B cell (primary cell): Measurements from ENCODE around the gene PMP22. TPM values are rescaled to one million over a fixed set of nuclear protein-coding genes. Genes with fewer than 3 reads are reported as not detected.

Experiments
- ATAC-seq: fragments of 200-7000 bp; cut with Tn5 transposase; one replicate; pipeline ENCODE4 v1.10.0; 2021; ENCODE audit warnings: low read depth, mild to moderate bottlenecking, moderate number of reproducible peaks, moderate library complexity
- CTCF ChIA-PET: fragments of 350-600 bp; sonication (Branson Sonifier 250); formaldehyde crosslinking; loops from one replicate; lab custom pipeline; 2021; ENCODE audit warnings: antibody characterized with exemption, inconsistent platforms; lab: Charles Lee
- POLR2A ChIA-PET: fragments of 350-600 bp; sonication (Branson Sonifier 250); formaldehyde crosslinking; loops from one replicate; lab custom pipeline; 2021; ENCODE audit warnings: antibody characterized with exemption; lab: Charles Lee
- DNase-seq: peaks from one replicate; pipeline ENCODE4 v3.0.0; 2013
- H2AFZ ChIP-seq: 2 replicates; pipeline ENCODE4 v1.6.1; 2012; ENCODE audit warnings: mild to moderate bottlenecking, low read depth, low read length; ENCODE audit not compliant: insufficient read depth, poor library complexity, severe bottlenecking
- H3K27ac ChIP-seq, 2 donors: 1 replicate in 1 of 2; 2 replicates in 1 of 2; pipeline ENCODE4 v1.5.1; 2012 to 2013; ENCODE audit warnings: low read length in 2 of 2, mild to moderate bottlenecking in 2 of 2, moderate library complexity in 1 of 2
- H3K27me3 ChIP-seq, 4 experiments: fragments of 200-600 bp in 1 of 4; sonication (generic) in 1 of 4; replicated peaks in 1 of 4; 1 replicate in 2 of 4; 2 replicates in 2 of 4; pipeline versions ENCODE4 v1.6.1 to v1.7.0; 2013 to 2016; ENCODE audit warnings: low read length in 3 of 4, mild to moderate bottlenecking in 2 of 4, mixed read lengths in 1 of 4, moderate library complexity in 1 of 4; ENCODE audit not compliant: insufficient read depth in 4 of 4, control insufficient read depth in 3 of 4; ENCODE audit errors: control extremely low read depth in 1 of 4
- H3K36me3 ChIP-seq, 2 experiments: replicated peaks in 1 of 2; 1 replicate in 1 of 2; 2 replicates in 1 of 2; pipeline versions ENCODE4 v1.6.1 to v1.7.1; 2013; ENCODE audit warnings: low read length in 1 of 2; ENCODE audit not compliant: insufficient read depth in 2 of 2, control insufficient read depth in 1 of 2; ENCODE audit errors: control extremely low read depth in 1 of 2, extremely low read depth in 1 of 2
- H3K4me1 ChIP-seq, 2 donors: fragments of 200-600 bp in 1 of 2; sonication (generic) in 1 of 2; 1 replicate in 1 of 2; 2 replicates in 1 of 2; pipeline versions ENCODE4 v1.5.1 to v1.6.1; 2013 to 2017; ENCODE audit warnings: low read length in 2 of 2; ENCODE audit not compliant: control insufficient read depth in 2 of 2, insufficient read depth in 2 of 2
- H3K4me2 ChIP-seq: replicated peaks from 2 replicates; pipeline ENCODE3; 2012; ENCODE audit warnings: mild to moderate bottlenecking, low read depth, low read length; ENCODE audit not compliant: poor library complexity, severe bottlenecking
- H3K4me3 ChIP-seq, 5 experiments: fragments of 200-600 bp in 1 of 5; sonication (generic) in 1 of 5; 1 replicate in 3 of 5; 2 replicates in 2 of 5; pipeline versions ENCODE4 v1.5.1 to v1.7.0; 2011 to 2016; ENCODE audit warnings: low read length in 4 of 5, mild to moderate bottlenecking in 4 of 5, low read depth in 2 of 5, control low read depth in 1 of 5, moderate library complexity in 1 of 5; ENCODE audit not compliant: insufficient read depth in 1 of 5; ENCODE audit errors: control extremely low read depth in 1 of 5, extremely low read depth in 1 of 5
- H3K79me2 ChIP-seq: fragments of 200-600 bp; sonication (generic); one replicate; pipeline ENCODE4 v1.6.0; 2016; ENCODE audit warnings: low read length; ENCODE audit not compliant: control insufficient read depth, insufficient read depth
- H3K9ac ChIP-seq: fragments of 200-600 bp; sonication (generic); 2 replicates; pipeline ENCODE4 v1.6.1; 2017; ENCODE audit warnings: mild to moderate bottlenecking, low read length, moderate library complexity
- H3K9me3 ChIP-seq, 3 donors: one replicate each; pipeline versions ENCODE4 v1.6.1 to v1.7.1; 2013; ENCODE audit warnings: low read length in 2 of 3; ENCODE audit not compliant: control insufficient read depth in 2 of 3, insufficient read depth in 1 of 3; ENCODE audit errors: control extremely low read depth in 1 of 3
- H4K20me1 ChIP-seq: 2 replicates; pipeline ENCODE4 v1.6.0; 2012; ENCODE audit warnings: mild to moderate bottlenecking, low read length; ENCODE audit not compliant: insufficient read depth, control insufficient read depth, poor library complexity, severe bottlenecking
- H3K27ac Mint-ChIP-seq: one replicate; pipeline ENCODE4 v1.8.0; 2021; ENCODE audit warnings: mixed read lengths
- H3K27me3 Mint-ChIP-seq: one replicate; pipeline ENCODE4 v1.8.0; 2021; ENCODE audit warnings: mixed read lengths
- H3K4me1 Mint-ChIP-seq: one replicate; pipeline ENCODE4 v1.8.0; 2021; ENCODE audit warnings: mixed read lengths
- H3K4me3 Mint-ChIP-seq: one replicate; pipeline ENCODE4 v1.8.0; 2021; ENCODE audit warnings: mixed read lengths
- H3K9me3 Mint-ChIP-seq: one replicate; pipeline ENCODE4 v1.8.0; 2022; ENCODE audit warnings: mixed read lengths; ENCODE audit not compliant: insufficient read depth
- CTCF ChIP-seq: fragments of 200-600 bp; IDR thresholded peaks from one replicate; pipeline ENCODE4 v1.8.0; 2022; ENCODE audit warnings: antibody characterized with exemption, mild to moderate bottlenecking
- WGBS: methylation state at CpG from one replicate; pipeline ENCODE4 v1.1.5; 2013; ENCODE audit warnings: missing lambda C conversion rate; ENCODE audit not compliant: insufficient coverage; 5-methylcytosine and 5-hydroxymethylcytosine counted together
- intact Hi-C: fragments of 100-400 bp; cut with micrococcal nuclease; formaldehyde crosslinking; loops from one replicate; pipeline ENCODE4 v1.10.0; 2022
- polyA plus RNA-seq: library from polyadenylated mRNA; depleted of rRNA; stranded (reverse); fragments of >200 nt; gene quantifications from 2 replicates; pipeline ENCODE4 v1.2.3, GENCODE V29; 2012
- small RNA-seq: library from RNA; depleted of rRNA; stranded (forward); fragments of <200 nt; gene quantifications from one replicate; pipeline ENCODE3, GENCODE V24; 2012; ENCODE audit warnings: low replicate concordance, low read depth; ENCODE audit not compliant: insufficient read length
- total RNA-seq, 2 donors: library from RNA; stranded (reverse); fragments of 120-200 nt in 1 of 2; gene quantifications; 1 replicate in 1 of 2; 2 replicates in 1 of 2; pipeline versions ENCODE4 v1.2.3 to v1.2.4, GENCODE V29; 2013 to 2022

PMP22 gene
- total and polyA plus RNA-seq, 2 donors (not counting 1 experiment from before 2014, with no cell fraction given), result 0.71 TPM; not detected in 1

GRCh38 chr17:15180121-15180561 lies 85.0 kb downstream of the PMP22 start:
- no peak overlapping the region for H3K4me3 ChIP-seq
- Mint-ChIP-seq H3K27ac (no peak overlapping the region), H3K9me3 (no peaks in the 10 kb centered on the region), H3K4me1 (no peaks in the 10 kb centered on the region), H3K27me3 (peaks cover 7% of the 10 kb centered on the region), H3K4me3 (no peak overlapping the region)
- CTCF ChIA-PET, result interaction anchor here (0.7 kb wide), 1 partner anchor 174 kb away, joined by 4 read pairs; no protein-coding TSS in a partner anchor
- H3K79me2 ChIP-seq, result no peaks in the 10 kb centered on the region
- H2AFZ ChIP-seq, result no peak overlapping the region
- WGBS, result 78% methylated on average over 7 of the region's 8 CpGs
- H3K9ac ChIP-seq, result no peak overlapping the region
- POLR2A ChIA-PET, result no interaction called here
- peaks cover 0 to under 1% (median 0%) of the 10 kb centered on the region in 4 experiments for H3K27me3 ChIP-seq
- intact Hi-C loops, result no loop called here
- no peaks in the 10 kb centered on the region for H3K36me3 ChIP-seq
- H3K4me2 ChIP-seq, result no peak overlapping the region
- no peaks in the 10 kb centered on the region for H4K20me1 ChIP-seq
- H3K27ac ChIP-seq, result no peak overlapping the region
- DNase-seq, result no peak
- H3K4me1 ChIP-seq, result no peaks in the 10 kb centered on the region
- no peak for TF ChIP-seq CTCF
- no peak for ATAC-seq
- no peaks in the 10 kb centered on the region for H3K9me3 ChIP-seq

Small RNA genes lying within 50 kb of the gene (small RNA-seq; reads per million reads assigned to genes)
- gene MIR4731 (not detected), gene RNU6-799P (not detected)

Other genes with a start within 250 kb of the PMP22 start
- gene TEKT3, start 76.3 kb upstream of the PMP22 start, total RNA-seq, result 0.49 TPM in 1 of 2 replicates, not detected in the other
- gene TEKT3, start 76.3 kb upstream of the PMP22 start, polyA plus RNA-seq, result 0.48 and 1.8 TPM in 2 replicates
- 10.5 and 11.6 TPM in 2 replicates for gene CDRT4, start 202.3 kb upstream of the PMP22 start, total RNA-seq
- gene CDRT4, start 202.3 kb upstream of the PMP22 start, polyA plus RNA-seq, result 2.1 and 23.0 TPM in 2 replicates